ENCODE measurements around the gene ASNS. TPM values are rescaled to one million over a fixed set of nuclear protein-coding genes. Genes with fewer than 3 reads are reported as not detected.

ASNS gene
- total RNA-seq, 2 experiments from 2014 or later = 200 to 214 TPM

DNA sequence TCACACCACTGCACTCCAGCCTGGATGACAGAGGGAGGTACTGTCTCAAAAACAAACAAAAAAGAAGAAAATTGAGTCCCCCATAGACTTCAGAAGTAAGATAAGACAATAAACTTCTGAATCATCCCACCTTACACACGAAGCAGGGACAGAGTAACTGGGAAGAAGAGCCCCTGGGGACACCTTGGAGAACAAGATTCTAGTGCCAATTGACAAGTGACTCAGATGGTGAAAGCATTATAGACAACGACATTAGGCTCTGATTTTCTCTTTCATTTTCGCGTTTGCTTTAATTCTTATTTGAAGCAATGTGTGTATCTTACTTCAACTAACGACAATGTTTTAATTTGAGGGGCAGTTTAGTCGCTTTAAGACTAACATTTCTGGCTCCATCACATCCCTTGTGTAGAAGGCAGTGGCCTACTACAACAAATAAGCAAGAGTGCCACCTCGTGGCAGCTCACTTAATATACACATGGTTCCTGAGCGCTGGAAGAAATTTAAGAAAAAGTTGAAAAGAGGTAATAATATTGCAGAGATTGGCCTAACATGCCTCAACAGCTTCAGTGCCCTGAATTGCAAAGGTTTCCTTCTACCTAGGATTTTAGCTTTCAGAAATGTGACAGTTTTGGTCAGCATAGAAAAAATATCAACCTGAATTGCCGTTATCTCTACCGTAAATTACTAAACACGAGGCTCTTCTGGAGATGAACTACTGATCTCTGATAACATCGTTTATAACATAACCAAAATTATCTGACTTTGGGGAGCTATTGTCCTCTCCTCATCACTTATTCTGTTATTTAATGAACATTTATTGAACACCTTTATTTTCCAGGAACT lies 36.7 kb downstream of the ASNS start:
- peak; percentile 70 for DNase-seq
- H3K9me3 Mint-ChIP-seq = no peaks in the 10 kb centered on the region
- H3K4me1 Mint-ChIP-seq (ENCODE audit: low read depth) = peaks cover 2% of the 10 kb centered on the region
- intact Hi-C loops (cut with micrococcal nuclease) = loop anchor here (2.0 kb wide), 3 partner anchors 337 to 1919 kb away; no protein-coding TSS in a partner anchor
- no peak overlapping the region for H3K4me3 Mint-ChIP-seq
- ChIA-PET POLR2A (no interaction called here), CTCF (interaction anchor here (0.9 to 3.7 kb wide), 10 partner anchors 8 to 1918 kb away, joined by 3 to 38 read pairs (median 5); partner anchors contain the start of gene ASNS)
- peaks cover 25% of the 10 kb centered on the region for H3K27me3 Mint-ChIP-seq
- no peak overlapping the region for H3K27ac Mint-ChIP-seq
- no peaks in the 10 kb centered on the region for H3K36me3 Mint-ChIP-seq

DNA sequence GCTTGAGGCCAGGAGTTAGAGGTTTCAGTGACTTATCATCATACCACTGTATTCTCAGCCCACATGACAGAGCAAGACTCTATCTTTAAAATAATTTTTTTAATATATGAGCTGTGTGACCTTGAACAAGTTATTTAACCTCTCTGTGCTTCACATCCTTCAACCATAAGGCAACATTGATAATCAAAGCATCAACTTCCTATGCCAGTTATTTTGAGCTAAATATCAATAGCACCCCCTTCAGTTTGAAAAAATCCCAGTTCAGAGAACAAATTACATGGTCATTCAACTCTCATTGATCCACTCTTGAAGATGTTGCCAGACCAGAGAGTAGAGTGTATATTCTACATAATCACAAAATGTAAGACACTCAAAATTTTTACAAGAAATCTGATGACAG lies 53.0 kb downstream of the ASNS start:
- H3K4me1 Mint-ChIP-seq (ENCODE audit: low read depth) = no peaks in the 10 kb centered on the region
- no peaks in the 10 kb centered on the region for H3K9me3 Mint-ChIP-seq
- no peaks in the 10 kb centered on the region for H3K36me3 Mint-ChIP-seq
- POLR2A ChIA-PET = no interaction called here
- H3K4me3 Mint-ChIP-seq = no peak overlapping the region
- intact Hi-C loops (cut with micrococcal nuclease) = no loop called here
- no peak overlapping the region for H3K27ac Mint-ChIP-seq
- H3K27me3 Mint-ChIP-seq = no peaks in the 10 kb centered on the region
- CTCF ChIA-PET = no interaction called here
- no peak for DNase-seq

DNA sequence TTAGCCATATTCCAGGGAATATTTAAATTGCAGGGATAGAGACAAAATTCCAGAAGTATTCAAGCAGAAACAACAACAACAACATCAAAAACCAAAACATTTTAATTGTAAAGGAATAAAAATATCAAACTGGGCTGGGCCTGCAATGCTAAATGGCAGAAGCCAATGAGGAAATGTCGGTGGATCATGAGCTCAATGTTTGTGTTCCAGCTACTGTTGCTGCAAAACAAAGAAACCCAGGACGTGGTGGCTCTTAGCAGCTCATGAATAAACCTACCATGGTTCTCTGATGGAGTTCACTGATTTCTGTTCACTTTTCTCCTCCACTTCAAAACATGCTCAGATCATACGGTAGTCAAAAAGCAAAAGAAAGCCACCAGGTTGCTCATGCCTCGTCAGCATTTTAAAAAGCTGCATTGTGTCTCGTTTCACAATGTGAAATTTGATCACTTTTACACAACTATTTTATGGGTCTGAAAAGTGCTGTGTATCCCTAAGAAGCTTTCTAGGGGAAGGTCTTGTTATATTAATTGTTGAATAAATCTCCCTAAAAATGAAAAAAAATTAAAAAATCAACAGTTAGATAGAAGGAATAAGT lies 54.0 kb downstream of the ASNS start:
- no peaks in the 10 kb centered on the region for H3K4me1 Mint-ChIP-seq (ENCODE audit: low read depth)
- H3K9me3 Mint-ChIP-seq = no peaks in the 10 kb centered on the region
- ChIA-PET CTCF (interaction anchor here (0.9 kb wide), 1 partner anchor 791 kb away, joined by 3 read pairs; no protein-coding TSS in a partner anchor), POLR2A (no interaction called here)
- H3K27ac Mint-ChIP-seq = no peak overlapping the region
- intact Hi-C loops (cut with micrococcal nuclease) = no loop called here
- no peak for DNase-seq
- no peak overlapping the region for H3K4me3 Mint-ChIP-seq
- H3K36me3 Mint-ChIP-seq = no peaks in the 10 kb centered on the region
- H3K27me3 Mint-ChIP-seq = no peaks in the 10 kb centered on the region

Other genes starting within 250 kb of the ASNS start
- gene TAC1, start 140.3 kb downstream of the ASNS start, total RNA-seq = not detected
- gene OCM2, start 117.8 kb upstream of the ASNS start, total RNA-seq = not detected
- 10 to 100 TPM; 10.6 to 10.8 TPM for gene LMTK2, start 234.5 kb upstream of the ASNS start, total RNA-seq